Panc1 (cell line): ENCODE data around the gene ZNF629. TPM values are rescaled to one million over a fixed set of nuclear protein-coding genes. Genes with fewer than 3 reads are reported as not detected.

Experiments used
- ATAC-seq: fragments of 200-7000 bp; cut with Tn5 transposase; 2 replicates; pipeline ENCODE4 v1.9.1; 2020; ENCODE audit warnings: mild to moderate bottlenecking, moderate library complexity
- BruUV-seq: library from RNA; stranded (reverse); fragments of 400-500 nt; replicated peaks from 2 replicates; lab custom pipeline; 2021; lab: Mats Ljungman, UMichigan
- CTCF ChIA-PET: fragments of 300-600 bp; sonication (Branson Sonifier 250); formaldehyde crosslinking; loops from one replicate; lab custom pipeline; 2022; ENCODE audit warnings: antibody characterized with exemption; lab: Charles Lee
- POLR2A ChIA-PET: fragments of 300-600 bp; sonication (Branson Sonifier 250); formaldehyde crosslinking; loops from one replicate; lab custom pipeline; 2022; ENCODE audit warnings: antibody characterized with exemption; lab: Charles Lee
- DNase-seq: peaks from one replicate; pipeline ENCODE4 v3.0.0-alpha.2; 2010; ENCODE audit warnings: low read depth, low spot score
- H3K27ac ChIP-seq: 2 replicates; pipeline ENCODE4 v1.5.1; 2011; ENCODE audit warnings: mild to moderate bottlenecking, low read length, inconsistent platforms
- H3K27me3 ChIP-seq: fragments of 200-500 bp; sonication (Bioruptor generic); 2 replicates; pipeline ENCODE4 v1.6.0; 2014; ENCODE audit warnings: low read length, inconsistent platforms; ENCODE audit not compliant: control insufficient read depth, insufficient read depth
- H3K36me3 ChIP-seq: fragments of 200-500 bp; sonication (Bioruptor generic); 2 replicates; pipeline ENCODE4 v1.5.1; 2014; ENCODE audit warnings: inconsistent platforms, mild to moderate bottlenecking, low read length, moderate library complexity; ENCODE audit not compliant: control insufficient read depth, insufficient read depth
- H3K4me1 ChIP-seq: 2 replicates; pipeline ENCODE4 v1.5.1; 2011; ENCODE audit warnings: inconsistent platforms, mild to moderate bottlenecking, low read length, moderate library complexity; ENCODE audit not compliant: control insufficient read depth, insufficient read depth
- H3K4me3 ChIP-seq, 2 experiments: 2 replicates each; pipeline ENCODE4 v1.5.1; 2011 to 2012; ENCODE audit warnings: low read depth in 2 of 2, low read length in 2 of 2, mild to moderate bottlenecking in 2 of 2, inconsistent platforms in 1 of 2, moderate library complexity in 1 of 2
- H3K9me3 ChIP-seq: fragments of 200-500 bp; sonication (Bioruptor generic); 2 replicates; pipeline ENCODE4 v1.5.1; 2014; ENCODE audit warnings: low read depth, mild to moderate bottlenecking, inconsistent platforms, low read length, moderate library complexity; ENCODE audit not compliant: control insufficient read depth, insufficient read depth
- POLR2AphosphoS5 ChIP-seq: IDR thresholded peaks from 2 replicates; pipeline ENCODE4 v1.6.1; 2012; ENCODE audit warnings: mild to moderate bottlenecking, low read depth, low read length, moderate library complexity
- SIN3A ChIP-seq: IDR thresholded peaks from 2 replicates; pipeline ENCODE4 v1.6.1; 2012; ENCODE audit warnings: low read depth, mild to moderate bottlenecking, low read length, moderate library complexity, borderline replicate concordance; ENCODE audit not compliant: insufficient read depth
- TCF7L2 ChIP-seq: IDR thresholded peaks from 2 replicates; pipeline ENCODE4 v1.6.1; 2011; ENCODE audit warnings: mild to moderate bottlenecking, low read depth, low read length, inconsistent platforms
- in situ Hi-C: cut with HindIII; loops from 2 replicates; pipeline ENCODE4 v1.10.0; 2016; ENCODE audit warnings: low sequenced_read_pairs, low pct_unique_long_range_greater_than_20kb
- intact Hi-C: fragments of 100-400 bp; cut with micrococcal nuclease; formaldehyde crosslinking; loops from one replicate; pipeline ENCODE4 v1.10.0; 2022; ENCODE audit not compliant: unreplicated experiment
- total RNA-seq: library from RNA; stranded (reverse); gene quantifications from one replicate; pipeline ENCODE4 v1.2.1, GENCODE V29; 2021; ENCODE audit not compliant: unreplicated experiment
- TF ChIP-seq, protein P1 (sequence below): fragments of 450-650 bp; IDR thresholded peaks from 2 replicates; pipeline ENCODE4 v1.5.1; 2017; ENCODE audit warnings: mild to moderate bottlenecking
- TF ChIP-seq, protein P2 (sequence below), 2 experiments: IDR thresholded peaks; 2 replicates each; pipeline ENCODE4 v1.6.1; 2011 to 2012; ENCODE audit warnings: low read depth in 2 of 2, control low read depth in 1 of 2, low read length in 1 of 2, mild to moderate bottlenecking in 1 of 2, moderate library complexity in 1 of 2; ENCODE audit not compliant: insufficient read depth in 1 of 2

ZNF629 gene
- total RNA-seq, 1 experiment from 2014 or later: 19.2 TPM

DNA sequence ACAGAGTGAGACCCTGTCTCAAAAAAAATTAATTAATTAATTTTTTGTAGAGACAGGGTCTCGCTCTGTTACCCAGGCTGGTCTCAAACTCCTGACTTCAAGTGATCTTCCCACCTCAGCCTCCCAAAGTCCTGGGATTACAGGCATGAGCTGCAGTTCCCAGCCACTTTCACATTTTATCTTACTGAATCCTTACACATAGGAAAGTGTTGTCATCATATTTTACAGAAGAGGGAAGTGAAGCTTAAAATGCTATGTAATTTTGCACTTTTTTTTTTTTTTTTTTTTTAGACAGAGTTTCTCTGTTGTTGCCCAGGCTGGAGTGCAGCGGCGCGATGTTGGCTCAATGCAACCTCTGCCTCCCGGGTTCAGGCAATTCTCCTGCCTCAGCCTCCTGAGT lies 21.1 kb upstream of the ZNF629 start:
- in situ Hi-C loops: no loop called here
- peaks cover 9% of the 10 kb centered on the region; the same call in 1 of the 2 replicates for H3K4me1 ChIP-seq
- no peaks in the 10 kb centered on the region for H3K27me3 ChIP-seq
- CTCF ChIA-PET: no interaction called here
- DNase-seq (no peak), ATAC-seq (no peak)
- H3K4me3 ChIP-seq: no peak overlapping the region
- intact Hi-C loops: no loop called here
- no peak overlapping the region for H3K27ac ChIP-seq
- H3K9me3 ChIP-seq: no peaks in the 10 kb centered on the region
- BruUV-seq: no TSS peak
- TF ChIP-seq SIN3A: no peak
- no peak for TF ChIP-seq TCF7L2
- no peak for TF ChIP-seq POLR2AphosphoS5
- TF ChIP-seq, protein P1, sequence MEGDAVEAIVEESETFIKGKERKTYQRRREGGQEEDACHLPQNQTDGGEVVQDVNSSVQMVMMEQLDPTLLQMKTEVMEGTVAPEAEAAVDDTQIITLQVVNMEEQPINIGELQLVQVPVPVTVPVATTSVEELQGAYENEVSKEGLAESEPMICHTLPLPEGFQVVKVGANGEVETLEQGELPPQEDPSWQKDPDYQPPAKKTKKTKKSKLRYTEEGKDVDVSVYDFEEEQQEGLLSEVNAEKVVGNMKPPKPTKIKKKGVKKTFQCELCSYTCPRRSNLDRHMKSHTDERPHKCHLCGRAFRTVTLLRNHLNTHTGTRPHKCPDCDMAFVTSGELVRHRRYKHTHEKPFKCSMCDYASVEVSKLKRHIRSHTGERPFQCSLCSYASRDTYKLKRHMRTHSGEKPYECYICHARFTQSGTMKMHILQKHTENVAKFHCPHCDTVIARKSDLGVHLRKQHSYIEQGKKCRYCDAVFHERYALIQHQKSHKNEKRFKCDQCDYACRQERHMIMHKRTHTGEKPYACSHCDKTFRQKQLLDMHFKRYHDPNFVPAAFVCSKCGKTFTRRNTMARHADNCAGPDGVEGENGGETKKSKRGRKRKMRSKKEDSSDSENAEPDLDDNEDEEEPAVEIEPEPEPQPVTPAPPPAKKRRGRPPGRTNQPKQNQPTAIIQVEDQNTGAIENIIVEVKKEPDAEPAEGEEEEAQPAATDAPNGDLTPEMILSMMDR: no peak
- TF ChIP-seq, protein P2, sequence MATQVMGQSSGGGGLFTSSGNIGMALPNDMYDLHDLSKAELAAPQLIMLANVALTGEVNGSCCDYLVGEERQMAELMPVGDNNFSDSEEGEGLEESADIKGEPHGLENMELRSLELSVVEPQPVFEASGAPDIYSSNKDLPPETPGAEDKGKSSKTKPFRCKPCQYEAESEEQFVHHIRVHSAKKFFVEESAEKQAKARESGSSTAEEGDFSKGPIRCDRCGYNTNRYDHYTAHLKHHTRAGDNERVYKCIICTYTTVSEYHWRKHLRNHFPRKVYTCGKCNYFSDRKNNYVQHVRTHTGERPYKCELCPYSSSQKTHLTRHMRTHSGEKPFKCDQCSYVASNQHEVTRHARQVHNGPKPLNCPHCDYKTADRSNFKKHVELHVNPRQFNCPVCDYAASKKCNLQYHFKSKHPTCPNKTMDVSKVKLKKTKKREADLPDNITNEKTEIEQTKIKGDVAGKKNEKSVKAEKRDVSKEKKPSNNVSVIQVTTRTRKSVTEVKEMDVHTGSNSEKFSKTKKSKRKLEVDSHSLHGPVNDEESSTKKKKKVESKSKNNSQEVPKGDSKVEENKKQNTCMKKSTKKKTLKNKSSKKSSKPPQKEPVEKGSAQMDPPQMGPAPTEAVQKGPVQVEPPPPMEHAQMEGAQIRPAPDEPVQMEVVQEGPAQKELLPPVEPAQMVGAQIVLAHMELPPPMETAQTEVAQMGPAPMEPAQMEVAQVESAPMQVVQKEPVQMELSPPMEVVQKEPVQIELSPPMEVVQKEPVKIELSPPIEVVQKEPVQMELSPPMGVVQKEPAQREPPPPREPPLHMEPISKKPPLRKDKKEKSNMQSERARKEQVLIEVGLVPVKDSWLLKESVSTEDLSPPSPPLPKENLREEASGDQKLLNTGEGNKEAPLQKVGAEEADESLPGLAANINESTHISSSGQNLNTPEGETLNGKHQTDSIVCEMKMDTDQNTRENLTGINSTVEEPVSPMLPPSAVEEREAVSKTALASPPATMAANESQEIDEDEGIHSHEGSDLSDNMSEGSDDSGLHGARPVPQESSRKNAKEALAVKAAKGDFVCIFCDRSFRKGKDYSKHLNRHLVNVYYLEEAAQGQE (IDR thresholded peaks at IDR 0.05; ENCODE audit: insufficient read depth in 1 of 2, low read depth in 2 of 2, low read length in 1 of 2): no peak
- no peaks in the 10 kb centered on the region for H3K36me3 ChIP-seq
- POLR2A ChIA-PET: no interaction called here

DNA sequence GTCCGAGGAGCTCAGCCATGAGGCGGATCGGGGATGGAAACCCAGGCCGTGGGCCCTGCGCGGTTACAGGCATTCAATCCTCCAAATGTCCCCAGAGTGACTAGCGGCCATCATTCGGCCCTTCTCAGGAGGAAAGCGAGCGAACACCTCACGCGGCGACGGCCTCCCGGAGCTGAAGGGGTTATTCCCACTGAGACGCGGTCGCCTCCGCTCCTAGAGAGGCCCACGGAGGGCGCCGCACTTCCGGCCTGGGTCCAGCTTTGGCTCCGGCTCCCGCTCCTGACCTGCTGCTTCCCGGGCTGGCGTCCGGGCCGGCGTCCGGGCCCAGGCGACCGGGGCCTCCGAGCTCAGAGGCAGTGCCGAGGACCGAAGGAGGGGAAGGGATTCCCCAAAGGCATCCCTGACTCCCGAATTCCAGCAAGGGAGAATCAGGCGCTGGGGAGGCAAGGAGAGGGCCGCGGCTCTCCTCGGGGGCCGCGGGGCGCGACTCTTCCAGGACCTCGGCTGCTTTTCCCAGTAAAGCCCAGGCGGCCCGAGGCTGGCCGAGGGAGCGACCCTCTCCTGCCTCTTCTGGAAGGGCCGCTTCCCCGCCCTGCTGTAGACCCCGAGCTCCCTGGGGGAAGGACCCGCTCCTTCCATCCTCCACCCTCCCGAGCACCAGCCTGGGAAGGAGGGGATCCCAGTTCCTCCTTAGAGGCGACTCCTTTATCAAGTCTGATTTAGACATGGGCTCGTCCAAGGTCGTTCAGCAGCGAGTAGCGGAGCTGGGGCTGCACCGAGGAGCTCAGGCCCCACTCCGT lies 18.6 kb upstream of the ZNF629 start:
- H3K4me1 ChIP-seq: peaks cover 9% of the 10 kb centered on the region; the same call in 1 of the 2 replicates
- intact Hi-C loops: no loop called here
- no TSS peak for BruUV-seq
- ChIA-PET CTCF (interaction anchor here (0.5 to 1.2 kb wide), 2 partner anchors 9 kb away, joined by 3 to 4 read pairs; no protein-coding TSS in a partner anchor), POLR2A (interaction anchor here (0.6 to 1.1 kb wide), 5 partner anchors 19 to 96 kb away, joined by 3 to 17 read pairs (median 4); partner anchors contain the start of gene ZNF629)
- no peaks in the 10 kb centered on the region for H3K36me3 ChIP-seq
- peak; percentile 94 for ATAC-seq
- no peak for DNase-seq
- H3K27me3 ChIP-seq: no peaks in the 10 kb centered on the region
- H3K27ac ChIP-seq: peak overlapping the region; percentile 89
- peak; percentile 64; the same call in 1 of the 2 replicates for TF ChIP-seq SIN3A
- TF ChIP-seq, protein P2 (IDR thresholded peaks at IDR 0.05; ENCODE audit: insufficient read depth in 1 of 2, low read depth in 2 of 2, low read length in 1 of 2): no peak; a peak in 1 of 4 replicates
- TF ChIP-seq POLR2AphosphoS5: peak; percentile 89
- TF ChIP-seq TCF7L2: peak; percentile 32; the same call in 1 of the 2 replicates
- TF ChIP-seq, protein P1: no peak
- H3K9me3 ChIP-seq: no peaks in the 10 kb centered on the region
- H3K4me3 ChIP-seq: peak overlapping the region; percentile 57 to 75
- in situ Hi-C loops: no loop called here
